ENCODE measurements around the gene LAPTM5. TPM values are rescaled to one million over a fixed set of nuclear protein-coding genes. Genes with fewer than 3 reads are reported as not detected.

LAPTM5 gene
- total RNA-seq, 1 experiment from 2014 or later, result 0.15 TPM

GRCh38 chr1:30748098-30748698, 9.4 kb downstream of the LAPTM5 start:
- Histone ChIP-seq H3K9ac (ENCODE audit: extremely low read depth, insufficient read length, low read length) (no peak overlapping the region), H3K14ac (ENCODE audit: insufficient read depth, low read length) (peak overlapping the region; percentile 18; the same call in 1 of the 2 replicates), H3K4me1 (ENCODE audit: insufficient read depth, low read length) (no peaks in the 10 kb centered on the region; the same call in 1 of the 2 replicates), H3K27me3 (ENCODE audit: insufficient read depth, low read length) (no peaks in the 10 kb centered on the region), H2AK5ac (ENCODE audit: insufficient read length, low read length) (no peak overlapping the region), H2AFZ (ENCODE audit: low read length) (no peak overlapping the region), H4K5ac (ENCODE audit: insufficient read length, low read depth, low read length) (no peak overlapping the region), H4K20me1 (ENCODE audit: control insufficient read depth, insufficient read depth, insufficient read length) (no peaks in the 10 kb centered on the region), H2BK5ac (ENCODE audit: insufficient read length, low read length) (no peak overlapping the region), H3T11ph (ENCODE audit: low read length) (no peak overlapping the region), H2BK15ac (ENCODE audit: low read depth, low read length) (no peak overlapping the region), H3K56ac (ENCODE audit: insufficient read length, low read depth, low read length) (no peak overlapping the region), H3K23me2 (ENCODE audit: insufficient read length, low read depth, low read length, poor library complexity, severe bottlenecking) (no peaks in the 10 kb centered on the region), H3K4me2 (ENCODE audit: insufficient read depth, insufficient read length, low read length) (no peak overlapping the region), H4K8ac (replicated peaks; ENCODE audit: insufficient read length, low read depth, low read length) (no peak overlapping the region), H3K23ac (ENCODE audit: insufficient read length, low read depth, low read length) (no peak overlapping the region), H2BK12ac (ENCODE audit: insufficient read length, low read depth, low read length) (no peak overlapping the region), H2BK120ac (ENCODE audit: low read depth, low read length, poor library complexity, severe bottlenecking) (no peak overlapping the region), H3K27ac (ENCODE audit: insufficient read length, low read depth, low read length) (no peak overlapping the region), H4K91ac (ENCODE audit: insufficient read length, low read depth, low read length) (no peak overlapping the region), H3K18ac (ENCODE audit: insufficient read length, low read depth, low read length) (peak overlapping the region; percentile 46), H3K4ac (ENCODE audit: low read depth, low read length) (no peak overlapping the region), H3K79me2 (ENCODE audit: insufficient read depth, low read length) (no peaks in the 10 kb centered on the region), H2BK20ac (ENCODE audit: low read depth, low read length, poor library complexity, severe bottlenecking) (no peak overlapping the region), H3K79me1 (ENCODE audit: insufficient read depth, low read depth, low read length, poor library complexity, severe bottlenecking) (no peaks in the 10 kb centered on the region), H3K9me3 (ENCODE audit: control insufficient read depth, low read depth, low read length) (no peaks in the 10 kb centered on the region)
- TF ChIP-seq CTCF (conservative IDR thresholded peaks at IDR 0.05), result no peak
- H3K36me3 Mint-ChIP-seq (ENCODE audit: insufficient read depth in 1 of 3, low read depth in 3 of 3), result no peaks in the 10 kb centered on the region
- WGBS (ENCODE audit: extremely low coverage, insufficient read length, low lambda C conversion rate), result no CpG with 5 or more reads among the region's 9 CpGs
- H3K27me3 Mint-ChIP-seq (ENCODE audit: low read depth), result peaks cover 3% of the 10 kb centered on the region; the same call in 1 of the 2 replicates
- peak overlapping the region in 2 of 3 experiments; percentile 56 to 89; a peak in 3 of 7 replicates for H3K27ac Mint-ChIP-seq
- H3K4me1 Mint-ChIP-seq, result peaks cover 40 to 51% of the 10 kb centered on the region in 2 experiments
- H3K9me3 Mint-ChIP-seq, result no peaks in the 10 kb centered on the region
- H3K4me3 Mint-ChIP-seq, result no peak overlapping the region
- no peak for DNase-seq
